NCI-H510A (cell line): ENCODE measurements around the gene NXN.
"Not testable (repeated sequence)": the region's sequence is repeated elsewhere in the genome, so short reads cannot be mapped to it uniquely, and the experiment has no call there.

Experiments used
- DNase-seq: peaks from one replicate; lab custom pipeline; 2025; lab: John Stamatoyannopoulos, UW

NXN gene

GRCh38 chr17:798246-798645 is 181.3 kb downstream of the NXN start:
- DNase-seq, result no peak

- no peak for DNase-seq
Observed at GRCh38 chr17:797236-797840, 182.2 kb downstream of the NXN start.

- no peak for DNase-seq
Observed at GRCh38 chr17:796609-797008, 183.0 kb downstream of the NXN start.

GRCh38 chr17:795721-796120 is 183.9 kb downstream of the NXN start:
- no peak for DNase-seq

- DNase-seq, result no peak
Observed at GRCh38 chr17:795276-795675, 184.3 kb downstream of the NXN start.

- no peak for DNase-seq
Observed at GRCh38 chr17:794876-795275, 184.7 kb downstream of the NXN start.

- no peak for DNase-seq
Observed at GRCh38 chr17:792277-792676, 187.3 kb downstream of the NXN start.

- no peak for DNase-seq
Observed at GRCh38 chr17:791829-792228, 187.7 kb downstream of the NXN start.

- not testable (repeated sequence) for DNase-seq
Observed at GRCh38 chr17:790874-791247, 188.7 kb downstream of the NXN start.

GRCh38 chr17:789931-790873 is 189.4 kb downstream of the NXN start:
- not testable (repeated sequence) for DNase-seq

GRCh38 chr17:789160-789840 is 190.3 kb downstream of the NXN start:
- DNase-seq, result no peak

GRCh38 chr17:788551-788950 is 191.0 kb downstream of the NXN start:
- DNase-seq, result no peak

- no peak for DNase-seq
Observed at GRCh38 chr17:787641-788221, 191.8 kb downstream of the NXN start.

GRCh38 chr17:785901-786300 is 193.7 kb downstream of the NXN start:
- DNase-seq, result not testable (repeated sequence)

GRCh38 chr17:784143-784542 is 195.4 kb downstream of the NXN start:
- DNase-seq, result no peak

- no peak for DNase-seq
Observed at GRCh38 chr17:781805-782731, 197.5 kb downstream of the NXN start, which contains the start of the genes GLOD4 and MRM3. TSS of gene GLOD4 (minus strand) at chr17:782280. CDS start at chr17:782255, 25 bp downstream. TSS of gene MRM3 (plus strand) at chr17:782353. CDS start at chr17:782379, 26 bp downstream.

GRCh38 chr17:778096-778495 is 201.5 kb downstream of the NXN start:
- DNase-seq, result no peak

- no peak for DNase-seq
Observed at GRCh38 chr17:774313-774584, 205.3 kb downstream of the NXN start.

GRCh38 chr17:773467-774312 is 205.9 kb downstream of the NXN start:
- DNase-seq, result no peak

- no peak for DNase-seq
Observed at GRCh38 chr17:773016-773415, 206.6 kb downstream of the NXN start.

- no peak for DNase-seq
Observed at GRCh38 chr17:767076-767475, 212.5 kb downstream of the NXN start.
